ENCODE measurements around the gene ATAD2B. TPM values are rescaled to one million over a fixed set of nuclear protein-coding genes. Genes with fewer than 3 reads are reported as not detected.

ATAD2B gene
- total and polyA plus RNA-seq, 5 donors: 2.8 to 15.1 (median 9.4) TPM

GRCh38 chr2:23837871-23838270, 89.1 kb downstream of the ATAD2B start:
- intact Hi-C loops (cut with DNase I): no loop called here
- Histone ChIP-seq H3K9me3 (ENCODE audit: control insufficient read depth, low read length) (no peaks in the 10 kb centered on the region), H3K4me1 (ENCODE audit: control insufficient read depth, insufficient read depth, low read length) (no peaks in the 10 kb centered on the region), H3K27me3 (ENCODE audit: control insufficient read depth, insufficient read depth) (no peaks in the 10 kb centered on the region), H3K27ac (ENCODE audit: low read length) (no peak overlapping the region), H3K4me3 (ENCODE audit: low read length) (no peak overlapping the region)
- ATAC-seq: no peak
- DNase-seq: no peak
- 100% methylated on average over 1 of the region's 1 CpG for WGBS

- H3K4me1 ChIP-seq (ENCODE audit: control insufficient read depth, insufficient read depth, low read length): no peaks in the 10 kb centered on the region
- no peak overlapping the region for H3K27ac ChIP-seq (ENCODE audit: low read length)
- intact Hi-C loops (cut with DNase I): no loop called here
- DNase-seq (peak in 1 of 3 donors; percentile 31), ATAC-seq (peak in 1 of 2 donors; percentile 16)
- no peaks in the 10 kb centered on the region for H3K27me3 ChIP-seq (ENCODE audit: control insufficient read depth, insufficient read depth)
- 97% methylated on average over 9 of the region's 9 CpGs for WGBS
- no peaks in the 10 kb centered on the region for H3K9me3 ChIP-seq (ENCODE audit: control insufficient read depth, low read length)
- no peak overlapping the region for H3K4me3 ChIP-seq (ENCODE audit: low read length)
Measured at GRCh38 chr2:23836971-23837565, 89.9 kb downstream of the ATAD2B start.

- Histone ChIP-seq H3K4me3 (ENCODE audit: low read length) (no peak overlapping the region), H3K27ac (ENCODE audit: low read length) (no peak overlapping the region), H3K4me1 (ENCODE audit: control insufficient read depth, insufficient read depth, low read length) (no peaks in the 10 kb centered on the region), H3K27me3 (ENCODE audit: control insufficient read depth, insufficient read depth) (no peaks in the 10 kb centered on the region), H3K9me3 (ENCODE audit: control insufficient read depth, low read length) (no peaks in the 10 kb centered on the region)
- intact Hi-C loops (cut with DNase I): no loop called here
- DNase-seq (no peak), ATAC-seq (peak in 1 of 2 donors; percentile 16)
- WGBS: 94% methylated on average over 5 of the region's 5 CpGs
Measured at GRCh38 chr2:23836505-23836904, 90.4 kb downstream of the ATAD2B start.

- no peaks in the 10 kb centered on the region for H3K4me1 ChIP-seq (ENCODE audit: control insufficient read depth, insufficient read depth, low read length)
- 95% methylated on average over 9 of the region's 9 CpGs for WGBS
- DNase-seq (peak in 1 of 3 donors; percentile 25), ATAC-seq (no peak)
- no peak overlapping the region for H3K4me3 ChIP-seq (ENCODE audit: low read length)
- intact Hi-C loops (cut with DNase I): no loop called here
- H3K27me3 ChIP-seq (ENCODE audit: control insufficient read depth, insufficient read depth): no peaks in the 10 kb centered on the region
- no peaks in the 10 kb centered on the region for H3K9me3 ChIP-seq (ENCODE audit: control insufficient read depth, low read length)
- H3K27ac ChIP-seq (ENCODE audit: low read length): no peak overlapping the region
Measured at GRCh38 chr2:23835988-23836387, 90.9 kb downstream of the ATAD2B start.

- Histone ChIP-seq H3K27ac (ENCODE audit: low read length) (no peak overlapping the region), H3K4me1 (ENCODE audit: control insufficient read depth, insufficient read depth, low read length) (no peaks in the 10 kb centered on the region), H3K27me3 (ENCODE audit: control insufficient read depth, insufficient read depth) (no peaks in the 10 kb centered on the region), H3K4me3 (ENCODE audit: low read length) (no peak overlapping the region), H3K9me3 (ENCODE audit: control insufficient read depth, low read length) (no peaks in the 10 kb centered on the region)
- WGBS: 96% methylated on average over 5 of the region's 5 CpGs
- intact Hi-C loops (cut with DNase I): no loop called here
- no peak for DNase-seq
- no peak for ATAC-seq
Measured at GRCh38 chr2:23835423-23835822, 91.5 kb downstream of the ATAD2B start.

GRCh38 chr2:23828986-23829385, 97.9 kb downstream of the ATAD2B start:
- H3K27ac ChIP-seq (ENCODE audit: low read length): no peak overlapping the region
- no peaks in the 10 kb centered on the region for H3K27me3 ChIP-seq (ENCODE audit: control insufficient read depth, insufficient read depth)
- ATAC-seq: no peak
- DNase-seq: no peak
- 95% methylated on average over 1 of the region's 1 CpG for WGBS
- H3K4me1 ChIP-seq (ENCODE audit: control insufficient read depth, insufficient read depth, low read length): no peaks in the 10 kb centered on the region
- H3K4me3 ChIP-seq (ENCODE audit: low read length): no peak overlapping the region
- intact Hi-C loops (cut with DNase I): no loop called here
- no peaks in the 10 kb centered on the region for H3K9me3 ChIP-seq (ENCODE audit: control insufficient read depth, low read length)

- intact Hi-C loops (cut with DNase I): no loop called here
- ATAC-seq: no peak
- WGBS: 87% methylated on average over 1 of the region's 1 CpG
Measured at GRCh38 chr2:23828256-23828980, 98.5 kb downstream of the ATAD2B start.

GRCh38 chr2:23827287-23827686, 99.6 kb downstream of the ATAD2B start:
- no peak overlapping the region for H3K27ac ChIP-seq (ENCODE audit: low read length)
- H3K4me3 ChIP-seq (ENCODE audit: low read length): no peak overlapping the region
- no peaks in the 10 kb centered on the region for H3K27me3 ChIP-seq (ENCODE audit: control insufficient read depth, insufficient read depth)
- no peaks in the 10 kb centered on the region for H3K4me1 ChIP-seq (ENCODE audit: control insufficient read depth, insufficient read depth, low read length)
- H3K9me3 ChIP-seq (ENCODE audit: control insufficient read depth, low read length): no peaks in the 10 kb centered on the region
- no peak for DNase-seq
- WGBS: 88% methylated on average over 1 of the region's 1 CpG
- intact Hi-C loops (cut with DNase I): no loop called here
- no peak for ATAC-seq

More at GRCh38 chr2:23828256-23828980, 98.5 kb downstream of the ATAD2B start:
- Histone ChIP-seq H3K27ac (ENCODE audit: low read length) (no peak overlapping the region), H3K4me3 (ENCODE audit: low read length) (no peak overlapping the region), H3K27me3 (ENCODE audit: control insufficient read depth, insufficient read depth) (no peaks in the 10 kb centered on the region), H3K4me1 (ENCODE audit: control insufficient read depth, insufficient read depth, low read length) (no peaks in the 10 kb centered on the region), H3K9me3 (ENCODE audit: control insufficient read depth, low read length) (no peaks in the 10 kb centered on the region)
- DNase-seq: no peak

- DNase-seq: no peak
- Histone ChIP-seq H3K4me3 (ENCODE audit: low read length) (no peak overlapping the region), H3K27me3 (ENCODE audit: control insufficient read depth, insufficient read depth) (no peaks in the 10 kb centered on the region), H3K4me1 (ENCODE audit: control insufficient read depth, insufficient read depth, low read length) (no peaks in the 10 kb centered on the region), H3K27ac (ENCODE audit: low read length) (no peak overlapping the region), H3K9me3 (ENCODE audit: control insufficient read depth, low read length) (no peaks in the 10 kb centered on the region)
- intact Hi-C loops (cut with DNase I): no loop called here
- WGBS: 88% methylated on average over 3 of the region's 3 CpGs
- no peak for ATAC-seq
Measured at GRCh38 chr2:23826771-23827170, 100.2 kb downstream of the ATAD2B start.

GRCh38 chr2:23826040-23826439, 100.9 kb downstream of the ATAD2B start:
- 89% methylated on average over 2 of the region's 2 CpGs for whole genome bisulfite sequencing
- intact Hi-C loops (cut with DNase I): no loop called here
- Histone ChIP-seq H3K9me3 (ENCODE audit: control insufficient read depth, low read length) (no peaks in the 10 kb centered on the region), H3K27ac (ENCODE audit: low read length) (no peak overlapping the region), H3K27me3 (ENCODE audit: control insufficient read depth, insufficient read depth) (no peaks in the 10 kb centered on the region), H3K4me3 (ENCODE audit: low read length) (no peak overlapping the region), H3K4me1 (ENCODE audit: control insufficient read depth, insufficient read depth, low read length) (no peaks in the 10 kb centered on the region)
- no peak for DNase-seq
- ATAC-seq: no peak

GRCh38 chr2:23824777-23825212, 102.1 kb downstream of the ATAD2B start:
- peak in 1 of 2 donors; percentile 28 for ATAC-seq
- no peak overlapping the region for H3K4me3 ChIP-seq (ENCODE audit: low read length)
- H3K4me1 ChIP-seq (ENCODE audit: control insufficient read depth, insufficient read depth, low read length): no peaks in the 10 kb centered on the region
- H3K27me3 ChIP-seq (ENCODE audit: control insufficient read depth, insufficient read depth): no peaks in the 10 kb centered on the region
- intact Hi-C loops (cut with DNase I): no loop called here
- H3K27ac ChIP-seq (ENCODE audit: low read length): no peak overlapping the region
- no peaks in the 10 kb centered on the region for H3K9me3 ChIP-seq (ENCODE audit: control insufficient read depth, low read length)
- DNase-seq: no peak
- WGBS: 19% methylated on average over 2 of the region's 2 CpGs
